Measurements from ENCODE around the gene SCD5.

The SCD5 gene

GRCh38 chr4:82624819-82625218 is 173.8 kb downstream of the SCD5 start:
- H3K4me3 ChIP-seq (ENCODE audit: low read depth, low read length): no peak overlapping the region
- TF ChIP-seq, protein P1, sequence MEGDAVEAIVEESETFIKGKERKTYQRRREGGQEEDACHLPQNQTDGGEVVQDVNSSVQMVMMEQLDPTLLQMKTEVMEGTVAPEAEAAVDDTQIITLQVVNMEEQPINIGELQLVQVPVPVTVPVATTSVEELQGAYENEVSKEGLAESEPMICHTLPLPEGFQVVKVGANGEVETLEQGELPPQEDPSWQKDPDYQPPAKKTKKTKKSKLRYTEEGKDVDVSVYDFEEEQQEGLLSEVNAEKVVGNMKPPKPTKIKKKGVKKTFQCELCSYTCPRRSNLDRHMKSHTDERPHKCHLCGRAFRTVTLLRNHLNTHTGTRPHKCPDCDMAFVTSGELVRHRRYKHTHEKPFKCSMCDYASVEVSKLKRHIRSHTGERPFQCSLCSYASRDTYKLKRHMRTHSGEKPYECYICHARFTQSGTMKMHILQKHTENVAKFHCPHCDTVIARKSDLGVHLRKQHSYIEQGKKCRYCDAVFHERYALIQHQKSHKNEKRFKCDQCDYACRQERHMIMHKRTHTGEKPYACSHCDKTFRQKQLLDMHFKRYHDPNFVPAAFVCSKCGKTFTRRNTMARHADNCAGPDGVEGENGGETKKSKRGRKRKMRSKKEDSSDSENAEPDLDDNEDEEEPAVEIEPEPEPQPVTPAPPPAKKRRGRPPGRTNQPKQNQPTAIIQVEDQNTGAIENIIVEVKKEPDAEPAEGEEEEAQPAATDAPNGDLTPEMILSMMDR (IDR thresholded peaks at IDR 0.05; ENCODE audit: low read depth, low read length): no peak

GRCh38 chr4:82623121-82623683 is 175.4 kb downstream of the SCD5 start:
- H3K4me3 ChIP-seq (ENCODE audit: low read depth, low read length): no peak overlapping the region
- TF ChIP-seq, protein P1 (IDR thresholded peaks at IDR 0.05; ENCODE audit: low read depth, low read length): no peak

- TF ChIP-seq, protein P1 (IDR thresholded peaks at IDR 0.05; ENCODE audit: low read depth, low read length): no peak
- no peak overlapping the region for H3K4me3 ChIP-seq (ENCODE audit: low read depth, low read length)
Observed at GRCh38 chr4:82621251-82621650, 177.3 kb downstream of the SCD5 start.

DNA sequence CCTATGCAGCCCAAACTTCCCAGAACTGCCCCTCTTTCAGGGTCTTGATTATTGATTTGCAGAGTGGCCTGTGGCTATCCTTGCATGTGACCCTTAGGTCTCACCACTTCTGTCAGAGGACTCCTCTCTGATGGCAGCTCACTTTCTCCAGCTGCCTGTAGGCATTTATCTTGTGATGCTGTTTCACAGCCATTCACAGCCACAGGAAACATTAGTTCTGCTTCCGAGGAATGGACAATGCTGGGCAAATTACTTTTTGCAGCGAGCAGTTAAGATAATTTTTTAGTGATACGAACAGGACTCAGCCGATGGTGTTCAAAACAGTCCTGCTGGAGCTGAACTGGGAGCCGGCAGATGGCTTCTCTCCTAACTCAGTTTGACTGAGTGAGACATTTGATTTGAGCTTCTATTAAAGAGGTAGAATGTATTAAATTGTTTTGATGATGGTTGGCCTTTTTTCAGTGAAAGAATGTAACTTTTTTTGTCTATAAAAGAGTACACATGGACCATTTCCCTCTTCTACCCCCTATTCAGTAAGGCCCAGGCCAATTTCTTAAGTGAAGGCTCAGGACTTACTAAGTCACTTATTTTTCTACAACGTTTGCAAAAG is 178.4 kb downstream of the SCD5 start:
- TF ChIP-seq, protein P1 (IDR thresholded peaks at IDR 0.05; ENCODE audit: low read depth, low read length): no peak
- no peak overlapping the region for H3K4me3 ChIP-seq (ENCODE audit: low read depth, low read length)

DNA sequence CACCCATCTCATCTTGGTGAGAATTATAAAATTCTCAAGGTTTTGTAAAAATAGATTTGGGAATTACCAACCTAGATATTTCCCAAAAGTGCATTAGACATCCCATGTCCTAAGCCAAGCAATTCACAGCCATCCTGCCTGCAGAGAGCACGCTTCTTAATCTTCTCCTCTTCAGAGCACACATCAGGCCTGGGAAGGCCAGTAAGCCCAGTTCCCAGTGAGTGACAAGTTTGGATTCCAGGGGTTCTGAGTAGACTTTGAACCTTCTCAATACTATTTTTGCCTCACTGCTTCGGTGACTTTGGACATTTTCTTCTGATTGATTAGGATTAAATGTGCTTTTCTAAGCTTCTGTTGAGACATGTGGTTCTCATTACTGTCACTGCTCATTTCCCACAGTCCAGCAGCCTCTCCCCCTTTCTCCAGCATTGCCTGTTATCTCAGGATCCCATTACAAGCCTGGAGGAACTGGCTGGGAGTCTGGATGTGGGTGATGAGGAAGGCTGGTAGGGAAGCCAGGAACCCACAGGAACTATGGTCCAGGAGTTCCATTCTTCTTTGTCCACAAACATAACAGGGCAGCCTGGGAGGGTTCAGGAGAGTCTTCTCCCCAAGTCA is 180.4 kb downstream of the SCD5 start:
- TF ChIP-seq, protein P1 (IDR thresholded peaks at IDR 0.05; ENCODE audit: low read depth, low read length): no peak
- no peak overlapping the region for H3K4me3 ChIP-seq (ENCODE audit: low read depth, low read length)

- TF ChIP-seq, protein P1 (IDR thresholded peaks at IDR 0.05; ENCODE audit: low read depth, low read length): no peak
- H3K4me3 ChIP-seq (ENCODE audit: low read depth, low read length): no peak overlapping the region
Observed at GRCh38 chr4:82614838-82615449, 183.7 kb downstream of the SCD5 start.

DNA sequence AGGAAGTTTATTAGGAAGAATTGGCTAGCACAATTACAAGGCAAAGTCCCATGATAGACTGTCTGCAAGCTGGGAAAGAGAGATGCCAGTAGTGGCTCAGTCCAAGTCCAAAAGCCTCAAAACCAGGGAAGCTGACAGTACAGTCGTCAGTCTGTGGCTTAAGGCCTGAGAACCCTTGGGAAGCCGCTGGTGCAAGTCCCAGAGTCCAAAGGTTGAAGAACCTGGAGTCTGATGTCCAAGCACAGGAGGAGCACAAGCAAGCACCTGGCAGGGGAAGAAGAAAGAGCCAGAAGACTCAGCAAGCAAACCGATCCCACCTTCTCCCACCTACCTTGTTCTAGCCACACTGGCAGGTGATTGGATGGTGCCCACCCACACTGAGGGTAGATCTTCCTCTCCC is 185.5 kb downstream of the SCD5 start:
- TF ChIP-seq, protein P1 (IDR thresholded peaks at IDR 0.05; ENCODE audit: low read depth, low read length): no peak
- H3K4me3 ChIP-seq (ENCODE audit: low read depth, low read length): no peak overlapping the region

All from WI38 (cell line).